ENCODE results near the gene LCLAT1.

- no peak for TF ChIP-seq CTCF (conservative IDR thresholded peaks at IDR 0.05; ENCODE audit: low read length)
- no peak for TF ChIP-seq EZH2phosphoT487 (IDR thresholded peaks at IDR 0.05; ENCODE audit: borderline replicate concordance)
Observed at GRCh38 chr2:30611583-30611982, 164.5 kb downstream of the LCLAT1 start.

All from Loucy (cell line).